ENCODE data around the gene MEF2D.

The MEF2D gene

GRCh38 chr1:156440654-156441437, 59.7 kb downstream of the MEF2D start:
- DNase-seq (ENCODE audit: low spot score) = no peak

- DNase-seq (ENCODE audit: low spot score) = no peak
Measured at GRCh38 chr1:156439777-156440183, 60.8 kb downstream of the MEF2D start.

GRCh38 chr1:156439036-156439776, 61.4 kb downstream of the MEF2D start:
- DNase-seq (ENCODE audit: low spot score) = no peak

GRCh38 chr1:156438278-156438987, 62.1 kb downstream of the MEF2D start:
- DNase-seq (ENCODE audit: low spot score) = no peak

GRCh38 chr1:156437037-156437867, 63.3 kb downstream of the MEF2D start:
- DNase-seq (ENCODE audit: low spot score) = no peak

GRCh38 chr1:156436141-156437036, 64.2 kb downstream of the MEF2D start:
- no peak for DNase-seq (ENCODE audit: low spot score)

GRCh38 chr1:156435545-156436140, 64.9 kb downstream of the MEF2D start:
- DNase-seq (ENCODE audit: low spot score) = no peak

- no peak for DNase-seq (ENCODE audit: low spot score)
Measured at GRCh38 chr1:156434989-156435544, 65.5 kb downstream of the MEF2D start.

GRCh38 chr1:156433602-156434001, 67.0 kb downstream of the MEF2D start:
- DNase-seq (ENCODE audit: low spot score) = no peak

- no peak for DNase-seq (ENCODE audit: low spot score)
Measured at GRCh38 chr1:156433032-156433431, 67.5 kb downstream of the MEF2D start.

GRCh38 chr1:156432669-156433018, 67.9 kb downstream of the MEF2D start:
- no peak for DNase-seq (ENCODE audit: low spot score)

- no peak for DNase-seq (ENCODE audit: low spot score)
Measured at GRCh38 chr1:156431769-156432668, 68.6 kb downstream of the MEF2D start.

- DNase-seq (ENCODE audit: low spot score) = no peak
Measured at GRCh38 chr1:156431366-156431765, 69.2 kb downstream of the MEF2D start.

GRCh38 chr1:156430866-156431265, 69.7 kb downstream of the MEF2D start:
- DNase-seq (ENCODE audit: low spot score) = no peak

GRCh38 chr1:156430303-156430702, 70.3 kb downstream of the MEF2D start:
- no peak for DNase-seq (ENCODE audit: low spot score)

- DNase-seq (ENCODE audit: low spot score) = no peak
Measured at GRCh38 chr1:156429313-156430060, 71.1 kb downstream of the MEF2D start.

- DNase-seq (ENCODE audit: low spot score) = no peak
Measured at GRCh38 chr1:156428746-156429288, 71.8 kb downstream of the MEF2D start.

- DNase-seq (ENCODE audit: low spot score) = no peak
Measured at GRCh38 chr1:156427957-156428356, 72.6 kb downstream of the MEF2D start.
